GM23338 (cell line): ENCODE results near the gene NXPE3. TPM values are rescaled to one million over a fixed set of nuclear protein-coding genes. Genes with fewer than 3 reads are reported as not detected.

Experiments used
- ATAC-seq: fragments of 200-7000 bp; cut with Tn5 transposase; 3 replicates; pipeline ENCODE4 v1.9.1; 2020
- DNase-seq: peaks from one replicate; pipeline ENCODE4 v3.0.0-alpha.2; 2015; ENCODE audit warnings: low spot score
- H2AFZ ChIP-seq: fragments of 200-600 bp; sonication (generic); 2 replicates; pipeline ENCODE4 v1.8.0; 2016; ENCODE audit warnings: antibody characterized with exemption, mild to moderate bottlenecking, moderate library complexity
- H3F3A ChIP-seq: fragments of 200-600 bp; sonication (generic); replicated peaks from 2 replicates; pipeline ENCODE4 v1.8.0; 2017; ENCODE audit warnings: antibody characterized with exemption, mixed run types, low read depth
- H3K27ac ChIP-seq: fragments of 200-600 bp; sonication (generic); 2 replicates; pipeline ENCODE4 v1.6.1; 2016; ENCODE audit warnings: low read depth
- H3K27me3 ChIP-seq: fragments of 200-600 bp; sonication (generic); 2 replicates; pipeline ENCODE4 v1.8.0; 2016; ENCODE audit warnings: mild to moderate bottlenecking, mixed run types, moderate library complexity; ENCODE audit not compliant: insufficient read depth
- H3K36me3 ChIP-seq: fragments of 200-600 bp; sonication (generic); 2 replicates; pipeline ENCODE4 v1.8.0; 2016; ENCODE audit warnings: mild to moderate bottlenecking; ENCODE audit not compliant: insufficient read depth
- H3K4me1 ChIP-seq: fragments of 200-600 bp; sonication (generic); 2 replicates; pipeline ENCODE4 v1.8.0; 2016; ENCODE audit warnings: mild to moderate bottlenecking, moderate library complexity; ENCODE audit not compliant: insufficient read depth
- H3K4me2 ChIP-seq: fragments of 200-600 bp; sonication (generic); 2 replicates; pipeline ENCODE4 v1.7.1; 2017; ENCODE audit warnings: mixed run types
- H3K4me3 ChIP-seq: fragments of 200-600 bp; sonication (generic); 2 replicates; pipeline ENCODE4 v1.6.1; 2016; ENCODE audit warnings: mixed run types
- H3K79me2 ChIP-seq: fragments of 200-600 bp; sonication (generic); replicated peaks from 2 replicates; pipeline ENCODE4 v1.8.0; 2017; ENCODE audit warnings: mild to moderate bottlenecking; ENCODE audit not compliant: insufficient read depth
- H3K9me2 ChIP-seq: fragments of 200-600 bp; sonication (generic); 2 replicates; pipeline ENCODE4 v1.8.0; 2017; ENCODE audit not compliant: insufficient read depth
- H4K20me1 ChIP-seq: fragments of 200-600 bp; sonication (generic); replicated peaks from 2 replicates; pipeline ENCODE4 v1.8.0; 2017; ENCODE audit warnings: mild to moderate bottlenecking; ENCODE audit not compliant: insufficient read depth
- H3K27ac Mint-ChIP-seq: 2 replicates; pipeline ENCODE4 v1.8.0; 2020; ENCODE audit warnings: inconsistent platforms, mild to moderate bottlenecking, moderate library complexity, mixed read lengths
- H3K27me3 Mint-ChIP-seq: 3 replicates; pipeline ENCODE4 v1.8.0; 2022; ENCODE audit warnings: low read depth, mild to moderate bottlenecking, moderate library complexity, mixed read lengths, inconsistent platforms; ENCODE audit not compliant: insufficient read depth, poor library complexity
- H3K36me3 Mint-ChIP-seq: 3 replicates; pipeline ENCODE4 v1.8.0; 2021; ENCODE audit warnings: low read depth, mild to moderate bottlenecking, inconsistent platforms, moderate library complexity, mixed read lengths
- H3K4me1 Mint-ChIP-seq: 3 replicates; pipeline ENCODE4 v1.8.0; 2020; ENCODE audit warnings: mild to moderate bottlenecking, inconsistent platforms, mixed read lengths
- H3K4me3 Mint-ChIP-seq: 3 replicates; pipeline ENCODE4 v1.8.0; 2021; ENCODE audit warnings: moderate library complexity, mild to moderate bottlenecking, inconsistent platforms, mixed read lengths
- H3K9me3 Mint-ChIP-seq: 3 replicates; pipeline ENCODE4 v1.8.0; 2020; ENCODE audit warnings: moderate library complexity, mild to moderate bottlenecking, inconsistent platforms, mixed read lengths
- CTCF ChIP-seq, 2 experiments: fragments of 200-600 bp in 1 of 2; sonication (generic) in 1 of 2; conservative IDR thresholded peaks; 2 replicates each; pipeline versions ENCODE4 v1.5.1 to v1.6.1; 2016 to 2017; ENCODE audit warnings: antibody characterized with exemption in 2 of 2, low read depth in 2 of 2, mild to moderate bottlenecking in 2 of 2, moderate library complexity in 1 of 2
- ETS1 ChIP-seq: IDR thresholded peaks from 2 replicates; pipeline ENCODE4 v1.6.1; 2016; ENCODE audit warnings: antibody characterized with exemption
- EZH2 ChIP-seq: fragments of 200-600 bp; sonication (generic); IDR thresholded peaks from one replicate; pipeline ENCODE4 v1.8.0; 2017; ENCODE audit warnings: antibody characterized with exemption, mild to moderate bottlenecking, low read depth; ENCODE audit not compliant: unreplicated experiment
- NANOG ChIP-seq: IDR thresholded peaks from 2 replicates; pipeline ENCODE4 v1.6.1; 2016; ENCODE audit warnings: antibody characterized with exemption, borderline replicate concordance
- POLR2AphosphoS5 ChIP-seq: IDR thresholded peaks from 2 replicates; pipeline ENCODE4 v1.6.1; 2016; ENCODE audit warnings: antibody characterized with exemption, low read depth
- REST ChIP-seq: IDR thresholded peaks from one replicate; pipeline ENCODE4 v1.6.1; 2018; ENCODE audit warnings: antibody characterized with exemption; ENCODE audit not compliant: unreplicated experiment
- polyA plus RNA-seq: library from polyadenylated mRNA; unstranded; fragments of >200 nt; fragmentation: Nextera tagmentation; extraction: Ambion mirVana; gene quantifications from 2 replicates; pipeline ENCODE4 v1.2.1, GENCODE V29; 2016
- total RNA-seq: library from RNA; depleted of rRNA; stranded (reverse); fragments of >200 nt; shearing (Covaris generic); gene quantifications from 2 replicates; pipeline ENCODE4 v1.2.3, GENCODE V29; 2014

NXPE3 gene
- total and polyA plus RNA-seq, 2 experiments from 2014 or later: 13.3 to 20.8 TPM

GRCh38 chr3:101809178-101810021 lies 30.4 kb downstream of the NXPE3 start:
- peaks cover 4% of the 10 kb centered on the region; the same call in 2 of the 3 replicates for H3K36me3 Mint-ChIP-seq
- TF ChIP-seq NANOG (no peak), CTCF (conservative IDR thresholded peaks at IDR 0.05; ENCODE audit: low read depth in 2 of 2) (peak; percentile 72 to 85)
- H3K27me3 ChIP-seq: no peaks in the 10 kb centered on the region
- no peaks in the 10 kb centered on the region for H3K9me2 ChIP-seq
- H3F3A ChIP-seq: no peaks in the 10 kb centered on the region
- H3K9me3 Mint-ChIP-seq: no peaks in the 10 kb centered on the region
- H3K27me3 Mint-ChIP-seq: no peaks in the 10 kb centered on the region
- H3K4me3 Mint-ChIP-seq: no peak overlapping the region
- H2AFZ ChIP-seq: no peak overlapping the region
- peaks cover 14% of the 10 kb centered on the region; the same call in 2 of the 3 replicates for H3K4me1 Mint-ChIP-seq
- ATAC-seq (no peak; the same call in 2 of the 3 replicates), DNase-seq (peak; percentile 69)
- no peaks in the 10 kb centered on the region for H4K20me1 ChIP-seq
- no peaks in the 10 kb centered on the region for H3K79me2 ChIP-seq
- no peak overlapping the region for H3K4me3 ChIP-seq
- no peaks in the 10 kb centered on the region; the same call in 1 of the 2 replicates for H3K36me3 ChIP-seq
- no peak overlapping the region for H3K4me2 ChIP-seq
- H3K4me1 ChIP-seq: no peaks in the 10 kb centered on the region
- no peak overlapping the region for H3K27ac ChIP-seq
- no peak overlapping the region for H3K27ac Mint-ChIP-seq

- H3K27ac Mint-ChIP-seq: no peak overlapping the region
- no peak overlapping the region for H3K27ac ChIP-seq
Observed at GRCh38 chr3:101810022-101810418, 31.0 kb downstream of the NXPE3 start.

More at GRCh38 chr3:101810022-101810418, 31.0 kb downstream of the NXPE3 start:
- Histone ChIP-seq H3K36me3 (no peaks in the 10 kb centered on the region; the same call in 1 of the 2 replicates), H3K4me3 (no peak overlapping the region), H2AFZ (no peak overlapping the region), H3K27me3 (no peaks in the 10 kb centered on the region), H3K9me2 (no peaks in the 10 kb centered on the region), H3K4me1 (no peaks in the 10 kb centered on the region), H3F3A (no peaks in the 10 kb centered on the region), H3K79me2 (no peaks in the 10 kb centered on the region), H3K4me2 (no peak overlapping the region), H4K20me1 (no peaks in the 10 kb centered on the region)
- DNase-seq: no peak
- peaks cover 14% of the 10 kb centered on the region; the same call in 2 of the 3 replicates for H3K4me1 Mint-ChIP-seq
- ATAC-seq: no peak
- H3K4me3 Mint-ChIP-seq: no peak overlapping the region
- peaks cover 2% of the 10 kb centered on the region; the same call in 1 of the 3 replicates for H3K36me3 Mint-ChIP-seq
- no peaks in the 10 kb centered on the region for H3K9me3 Mint-ChIP-seq
- H3K27me3 Mint-ChIP-seq: no peaks in the 10 kb centered on the region
- TF ChIP-seq EZH2 (no peak), NANOG (no peak), POLR2AphosphoS5 (no peak), ETS1 (no peak), CTCF (conservative IDR thresholded peaks at IDR 0.05; ENCODE audit: low read depth in 2 of 2) (no peak), REST (no peak)
